GM11168 (cell line): ENCODE results near the gene ATP13A5.

Experiments used
- in situ Hi-C: fragments of 300-500 bp; cut with MboI; formaldehyde crosslinking; loops from one replicate; pipeline ENCODE4 v1.12.0; 2022; ENCODE audit warnings: low sequenced_read_pairs; ENCODE audit not compliant: unreplicated experiment

Gene ATP13A5

GRCh38 chr3:193378706-193379105, at the start of gene ATP13A5:
Gene ATP13A5 (minus strand): TSS chr3:193378753. CDS start chr3:193378725, 28 bp downstream.
- in situ Hi-C loops: no loop called here

DNA sequence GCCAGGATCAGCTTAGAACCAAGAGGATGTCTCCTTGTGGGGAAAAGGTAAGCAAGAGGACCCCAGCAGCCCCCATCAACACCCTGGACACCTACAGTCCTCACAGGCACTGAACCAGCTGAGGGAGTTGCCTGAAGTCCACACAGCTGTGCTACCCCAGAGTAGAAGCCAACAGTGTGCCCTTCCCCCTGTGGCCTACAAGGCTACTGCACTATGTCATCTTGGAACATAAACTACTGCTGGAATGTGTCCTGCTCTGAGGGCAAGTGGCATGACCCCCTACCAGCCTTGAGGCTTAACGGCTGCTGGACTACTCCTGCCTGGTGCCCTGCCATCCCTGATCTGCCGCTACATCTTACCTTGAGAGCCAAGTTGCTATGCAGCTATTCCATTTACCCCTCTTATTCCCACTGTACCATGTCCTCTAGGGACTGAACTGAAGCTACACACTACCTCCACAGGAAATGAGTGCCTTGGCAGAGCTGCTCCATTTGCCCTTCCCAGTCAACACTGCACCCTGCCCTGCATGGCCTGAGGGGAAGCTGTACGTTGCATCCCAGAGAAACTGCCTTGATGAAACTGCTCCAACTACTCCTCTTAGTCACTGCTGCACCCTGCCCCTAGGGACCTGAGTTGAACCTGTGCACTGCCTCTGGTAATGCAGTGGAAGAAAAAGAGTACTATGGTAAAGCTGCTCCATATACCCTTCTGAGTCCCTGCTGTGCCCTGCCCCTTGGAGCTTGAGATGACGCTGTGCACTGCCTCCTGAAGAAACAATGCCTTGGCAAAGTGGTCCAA, 40.2 kb upstream of the ATP13A5 start:
- in situ Hi-C loops: no loop called here

DNA sequence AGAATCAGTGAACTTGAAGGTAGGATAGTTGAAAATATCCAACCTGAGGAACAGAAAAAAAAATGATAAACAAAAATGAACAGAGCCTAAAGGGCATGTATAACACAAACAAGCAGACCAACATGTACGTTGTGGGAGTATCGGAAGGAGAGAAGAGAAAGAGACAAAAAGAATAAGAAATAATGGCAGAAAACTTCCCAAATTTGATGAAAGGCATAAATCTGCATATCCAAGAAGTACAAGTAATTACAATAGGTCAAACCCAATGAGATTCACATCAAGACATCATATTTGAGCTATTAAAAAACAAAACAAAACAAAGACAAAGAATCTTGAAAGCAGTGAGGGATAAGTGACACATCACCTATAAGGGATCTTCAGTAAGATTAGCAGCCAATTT, 38.1 kb upstream of the ATP13A5 start:
- in situ Hi-C loops: no loop called here

DNA sequence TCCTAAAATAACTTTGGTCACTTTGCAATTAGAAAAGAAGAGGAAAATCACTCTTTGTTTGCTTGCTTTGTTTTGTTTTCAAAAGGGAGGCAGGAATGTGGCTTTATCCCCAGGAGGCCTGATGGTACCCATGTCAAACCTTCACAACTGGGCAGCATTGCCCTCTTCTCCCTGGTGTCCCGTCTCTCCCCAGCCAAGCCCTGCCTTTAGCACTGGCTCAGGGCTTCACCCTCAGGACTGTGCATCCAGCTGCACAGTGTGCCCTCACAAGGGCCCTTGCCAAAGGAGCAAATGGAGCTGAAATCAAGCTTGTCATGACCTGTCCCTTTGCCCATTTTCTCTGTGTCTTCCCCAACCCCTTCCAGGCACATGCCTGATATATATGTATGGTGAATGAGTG, 29.1 kb upstream of the ATP13A5 start:
- in situ Hi-C loops: no loop called here

DNA sequence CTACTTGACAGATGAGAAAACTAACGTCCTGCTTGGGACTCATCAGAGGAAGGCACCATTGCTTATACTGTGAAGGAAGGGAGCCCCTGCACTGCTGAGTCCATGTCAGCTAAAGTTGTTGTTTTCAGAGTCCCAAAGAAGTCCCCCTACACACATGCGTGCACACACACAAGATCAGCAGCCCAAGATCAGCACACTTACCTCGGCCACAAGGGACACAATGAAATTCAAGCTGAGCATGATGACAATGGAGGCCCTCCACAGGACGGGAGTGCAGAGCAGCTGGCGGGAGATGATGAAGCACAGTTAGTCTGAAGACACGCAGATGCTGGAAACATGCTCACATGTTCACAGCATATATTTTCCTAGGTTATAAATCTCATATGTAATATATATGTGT, 28.6 kb upstream of the ATP13A5 start:
- in situ Hi-C loops: no loop called here

DNA sequence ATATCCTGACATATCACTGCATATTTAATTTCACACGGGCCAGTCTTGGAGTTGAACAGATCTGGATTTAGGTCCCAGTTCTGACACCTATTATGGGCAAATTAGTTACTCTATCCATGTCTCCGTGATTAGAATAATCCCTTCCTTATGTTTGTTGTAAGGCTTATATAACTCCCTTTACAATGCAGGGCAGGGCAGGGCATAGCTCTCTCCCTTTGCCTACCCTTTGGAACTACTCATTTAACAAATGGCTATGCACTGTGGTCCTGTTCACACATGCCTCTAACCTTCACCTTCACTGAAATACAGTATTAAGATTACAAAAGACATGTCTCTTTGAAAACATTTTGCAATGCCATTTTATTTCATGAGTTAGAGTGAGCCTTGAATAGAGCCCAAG, 24.8 kb upstream of the ATP13A5 start:
- in situ Hi-C loops: no loop called here

DNA sequence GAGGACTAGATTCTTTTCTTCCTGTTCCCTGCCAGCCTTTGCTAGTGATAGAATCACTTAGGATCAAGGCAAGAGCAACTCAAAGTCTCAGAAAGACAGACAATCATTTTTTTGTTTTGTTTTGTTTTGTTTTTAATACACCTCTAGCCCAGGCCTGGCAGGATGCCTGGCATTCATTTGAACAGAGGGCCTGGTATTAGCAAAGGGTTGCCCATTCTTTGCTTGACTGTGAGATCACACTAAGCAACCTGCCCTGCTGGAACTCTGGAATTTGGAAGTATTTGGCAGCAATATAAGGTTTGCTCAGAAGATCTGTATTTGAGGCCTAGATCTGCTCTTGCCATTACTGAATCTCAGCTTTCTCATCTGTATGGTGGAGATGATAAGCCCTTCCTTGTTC, 21.8 kb upstream of the ATP13A5 start:
- in situ Hi-C loops: no loop called here

DNA sequence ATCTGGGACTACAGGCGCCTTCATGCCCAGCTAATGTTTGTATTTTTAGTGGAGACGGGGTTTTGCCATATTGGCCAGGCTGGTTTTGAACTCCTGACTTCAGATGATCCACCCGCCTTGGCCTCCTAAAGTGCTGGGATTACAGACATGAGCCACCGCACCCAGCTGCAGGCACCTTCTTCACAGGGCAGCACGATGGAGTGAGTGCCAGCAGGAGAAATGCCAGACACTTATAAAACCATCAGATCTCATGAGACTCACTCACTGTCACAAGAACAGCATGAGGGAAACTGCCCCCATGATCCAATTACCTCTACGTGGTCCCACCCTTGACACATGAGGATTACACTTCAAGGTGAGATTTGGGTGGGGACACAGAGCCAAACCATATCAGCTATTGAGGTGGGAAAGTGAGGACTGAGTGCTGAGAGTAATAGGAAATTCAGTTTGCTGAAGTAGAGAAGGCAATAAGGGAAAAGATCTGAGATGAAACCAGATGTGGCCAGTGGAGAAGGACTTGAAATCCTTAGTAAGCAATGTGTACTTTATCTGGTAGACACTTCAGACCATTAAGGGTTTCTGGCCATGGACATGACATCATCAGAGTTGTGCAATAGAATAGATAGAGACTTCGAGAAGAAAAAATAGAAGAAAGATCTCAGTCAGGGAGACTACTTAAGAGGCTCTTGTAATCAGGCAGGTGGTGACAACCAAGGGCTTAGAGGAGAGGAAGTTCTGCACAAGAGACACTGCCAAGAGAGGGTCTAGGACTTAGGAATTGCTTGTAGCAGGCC, 18.1 kb upstream of the ATP13A5 start:
- in situ Hi-C loops: no loop called here

DNA sequence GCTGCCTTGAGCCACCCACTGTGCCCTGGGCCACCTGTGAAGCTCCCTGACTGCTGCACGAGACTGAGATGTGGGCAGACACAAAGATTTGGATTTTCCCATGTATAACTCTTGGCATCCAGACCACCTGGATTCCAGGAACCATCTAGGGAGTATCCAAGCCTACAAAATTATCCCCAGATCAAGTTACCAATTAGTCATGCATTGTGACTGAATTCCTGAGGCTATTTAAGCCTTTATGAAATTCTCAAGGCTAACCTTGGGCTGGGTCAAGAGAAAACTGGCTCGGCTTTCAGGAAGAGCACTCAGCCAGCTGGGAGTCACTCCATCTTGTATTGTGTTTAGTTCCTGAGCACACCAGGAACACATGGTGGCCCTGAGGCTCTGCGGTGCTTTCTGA, 13.3 kb upstream of the ATP13A5 start:
- in situ Hi-C loops: no loop called here

- in situ Hi-C loops: no loop called here
Measured at GRCh38 chr3:193389335-193389734, 10.8 kb upstream of the ATP13A5 start.

- in situ Hi-C loops: no loop called here
Measured at GRCh38 chr3:193388361-193388760, 9.8 kb upstream of the ATP13A5 start.

DNA sequence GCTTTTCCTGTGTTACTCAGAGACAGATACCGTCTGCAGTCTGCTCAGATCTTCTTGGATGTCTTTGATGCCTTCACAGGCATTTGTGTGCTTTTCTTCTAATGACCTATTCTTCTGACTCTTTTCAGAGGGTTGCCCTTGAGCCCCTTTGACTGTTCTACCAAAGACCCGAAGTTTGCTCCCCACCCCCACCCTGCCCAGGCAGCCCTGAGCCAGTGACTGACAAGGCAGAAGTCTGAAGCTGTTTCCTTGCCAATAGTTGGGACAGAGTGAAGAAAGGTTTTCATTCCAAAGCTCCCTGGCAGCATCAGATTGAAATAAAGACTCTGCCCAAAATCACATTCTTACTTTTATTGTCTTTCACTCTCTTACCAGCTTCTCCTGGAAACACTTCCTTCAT, 9.0 kb upstream of the ATP13A5 start:
- in situ Hi-C loops: no loop called here

DNA sequence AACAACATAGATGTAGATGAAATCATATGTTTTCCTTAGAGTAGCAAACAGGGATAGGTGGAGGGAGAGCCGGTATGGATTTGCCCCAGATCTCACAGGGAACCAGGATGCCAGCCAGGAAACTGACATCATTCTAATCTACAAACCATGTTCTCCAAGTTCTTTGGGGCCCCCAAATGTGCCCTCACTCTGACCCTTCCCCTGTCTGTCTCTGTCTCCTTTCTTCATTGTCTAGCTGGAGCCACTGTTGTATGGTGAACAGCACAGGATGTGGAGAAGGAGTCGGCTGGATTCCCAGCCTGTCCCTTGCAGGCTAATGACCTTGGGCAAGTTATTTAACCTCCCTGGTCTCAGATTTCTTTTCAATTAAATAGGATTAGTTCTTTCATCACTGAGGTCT, 962 bp downstream of the ATP13A5 start:
- in situ Hi-C loops: no loop called here

DNA sequence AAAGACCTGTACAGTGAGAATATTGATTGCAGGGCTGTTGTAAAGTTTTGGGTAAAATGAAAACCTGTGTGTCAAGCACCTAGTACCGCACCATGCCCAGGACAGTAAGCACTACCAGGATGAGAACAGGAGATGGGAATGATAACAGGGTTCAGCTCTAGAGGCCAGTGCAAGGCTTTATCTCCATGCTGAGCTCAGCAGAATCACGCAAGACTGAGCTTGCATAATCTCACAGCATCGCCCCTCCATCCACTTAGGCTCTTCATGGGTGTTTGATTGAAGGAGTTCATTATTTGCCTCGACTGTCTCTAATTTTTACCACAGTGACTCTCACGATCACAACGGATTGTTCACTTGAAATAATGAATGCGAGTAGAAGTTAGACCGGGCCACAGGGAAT, 2.9 kb downstream of the ATP13A5 start:
- in situ Hi-C loops: no loop called here

DNA sequence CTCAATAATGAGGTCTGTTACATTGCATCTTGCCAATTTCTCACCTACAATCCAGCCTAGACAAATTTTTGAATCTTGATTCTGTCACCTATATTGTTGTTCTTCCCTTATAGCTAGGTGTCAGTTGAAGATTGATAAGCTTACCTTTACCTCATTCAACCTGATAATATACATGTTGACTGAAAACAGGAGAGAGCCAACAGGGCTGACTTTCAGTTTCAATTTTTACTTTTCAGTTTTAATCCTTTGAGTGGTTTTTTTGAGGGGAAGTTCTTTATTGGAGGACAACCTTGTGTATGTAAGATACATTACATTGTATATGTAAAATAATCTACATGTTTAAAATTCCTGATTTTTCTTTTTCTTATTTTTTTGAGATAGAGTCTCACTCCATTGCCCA, 5.8 kb downstream of the ATP13A5 start:
- in situ Hi-C loops: no loop called here

DNA sequence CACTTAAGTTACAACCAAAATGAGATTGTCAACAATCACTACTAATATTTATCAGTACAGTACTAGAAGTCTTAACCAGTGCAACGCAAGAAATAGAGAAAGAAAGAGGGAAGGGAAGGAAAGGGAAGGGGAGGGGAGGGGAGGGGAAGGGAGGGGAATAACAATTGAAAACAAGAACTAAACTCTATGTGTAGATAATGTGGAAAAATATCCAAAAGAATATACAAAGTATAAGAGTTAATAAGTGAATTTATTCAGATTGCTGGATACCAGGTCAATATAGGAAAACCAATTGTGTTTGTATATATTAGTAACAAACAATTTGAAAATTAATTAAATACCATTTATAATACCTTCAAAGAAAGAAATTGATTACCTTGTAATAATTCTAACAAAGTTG, 10.7 kb downstream of the ATP13A5 start:
- in situ Hi-C loops: no loop called here

GRCh38 chr3:193357291-193357690, 21.3 kb downstream of the ATP13A5 start:
- in situ Hi-C loops: no loop called here

DNA sequence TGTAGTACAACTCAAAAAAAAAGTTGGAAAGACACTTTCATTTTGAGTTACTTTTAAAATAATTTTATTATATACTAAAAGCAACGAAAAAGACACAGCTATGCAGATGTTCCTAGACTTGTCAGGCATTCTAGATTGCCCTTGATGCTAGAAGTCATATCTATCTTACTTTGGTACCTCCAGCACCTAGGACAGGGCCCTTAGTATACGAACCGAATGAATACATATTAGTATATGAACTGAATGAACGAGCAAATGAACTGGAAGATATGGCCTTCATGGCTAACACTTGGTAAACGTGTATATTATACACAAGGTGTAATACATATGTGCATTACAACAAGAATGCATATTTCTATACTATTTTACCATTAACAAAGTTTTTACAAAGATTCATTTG, 24.1 kb downstream of the ATP13A5 start:
- in situ Hi-C loops: no loop called here

- in situ Hi-C loops: no loop called here
Measured at GRCh38 chr3:193350744-193351143, 27.8 kb downstream of the ATP13A5 start.

DNA sequence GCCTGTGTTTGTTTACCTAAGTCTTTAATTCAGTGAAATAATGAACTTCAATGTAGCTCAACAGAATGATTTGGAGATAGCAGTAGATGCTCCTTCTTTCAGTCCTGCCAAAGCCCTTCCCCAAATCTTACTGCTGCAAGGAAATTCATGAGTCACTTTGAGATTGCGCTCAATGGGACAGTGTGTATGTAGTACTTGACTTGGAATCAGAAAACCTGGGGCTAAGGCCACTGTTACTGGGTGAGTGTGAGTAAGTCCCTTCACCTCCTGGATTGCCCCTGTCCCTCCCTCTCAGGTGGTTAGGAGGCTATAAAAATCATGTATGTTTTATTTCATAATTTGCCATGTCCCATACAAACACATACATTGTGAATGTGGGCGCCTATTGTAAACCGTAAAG, 29.9 kb downstream of the ATP13A5 start:
- in situ Hi-C loops: no loop called here
